ENCODE data around the gene MVB12B. TPM values are rescaled to one million over a fixed set of nuclear protein-coding genes. Genes with fewer than 3 reads are reported as not detected.

MVB12B gene
- total RNA-seq, 1 experiment from 2014 or later, result not detected

- DNase-seq (ENCODE audit: low spot score), result no peak
These were observed 97.2 kb downstream of the MVB12B start for GRCh38 chr9:126423916-126424185.

GRCh38 chr9:126424511-126424910, 97.9 kb downstream of the MVB12B start:
- DNase-seq (ENCODE audit: low spot score), result no peak

- no peak for DNase-seq (ENCODE audit: low spot score)
These were observed 102.0 kb downstream of the MVB12B start for GRCh38 chr9:126428534-126429175.

GRCh38 chr9:126429190-126429589, 102.6 kb downstream of the MVB12B start:
- DNase-seq (ENCODE audit: low spot score), result no peak

- no peak for DNase-seq (ENCODE audit: low spot score)
These were observed 103.5 kb downstream of the MVB12B start for GRCh38 chr9:126430124-126430523.

GRCh38 chr9:126431077-126431742, 104.6 kb downstream of the MVB12B start:
- no peak for DNase-seq (ENCODE audit: low spot score)

GRCh38 chr9:126432659-126433058, 106.0 kb downstream of the MVB12B start:
- no peak for DNase-seq (ENCODE audit: low spot score)

GRCh38 chr9:126435105-126435504, 108.5 kb downstream of the MVB12B start:
- no peak for DNase-seq (ENCODE audit: low spot score)

- DNase-seq (ENCODE audit: low spot score), result no peak
These were observed 109.0 kb downstream of the MVB12B start for GRCh38 chr9:126435626-126436025.

GRCh38 chr9:126436545-126437267, 110.1 kb downstream of the MVB12B start:
- no peak for DNase-seq (ENCODE audit: low spot score)

- DNase-seq (ENCODE audit: low spot score), result no peak
These were observed 110.6 kb downstream of the MVB12B start for GRCh38 chr9:126437268-126437666.

- no peak for DNase-seq (ENCODE audit: low spot score)
These were observed 111.1 kb downstream of the MVB12B start for GRCh38 chr9:126437701-126438100.

- DNase-seq (ENCODE audit: low spot score), result no peak
These were observed 112.2 kb downstream of the MVB12B start for GRCh38 chr9:126438741-126439401.

- DNase-seq (ENCODE audit: low spot score), result no peak
These were observed 112.8 kb downstream of the MVB12B start for GRCh38 chr9:126439402-126439765.

GRCh38 chr9:126439883-126440653, 113.4 kb downstream of the MVB12B start:
- DNase-seq (ENCODE audit: low spot score), result no peak

- no peak for DNase-seq (ENCODE audit: low spot score)
These were observed 114.3 kb downstream of the MVB12B start for GRCh38 chr9:126440940-126441339.

- DNase-seq (ENCODE audit: low spot score), result no peak
These were observed 116.0 kb downstream of the MVB12B start for GRCh38 chr9:126442636-126443035.

- DNase-seq (ENCODE audit: low spot score), result no peak
These were observed 116.5 kb downstream of the MVB12B start for GRCh38 chr9:126443144-126443543.

GRCh38 chr9:126448136-126448535, 121.5 kb downstream of the MVB12B start:
- no peak for DNase-seq (ENCODE audit: low spot score)

- no peak for DNase-seq (ENCODE audit: low spot score)
These were observed 122.4 kb downstream of the MVB12B start for GRCh38 chr9:126448865-126449577.
